Small intestine (tissue), 7 donors: ENCODE measurements around the gene ST7. TPM values are rescaled to one million over a fixed set of nuclear protein-coding genes. Genes with fewer than 3 reads are reported as not detected.

Source experiments
- DNase-seq, 2 donors: peaks; one replicate each; pipeline versions ENCODE4 v3.0.0 to v3.0.0-alpha.2; 2013
- FAIRE-seq: peaks from 2 replicates; lab custom pipeline; 2012; peaks lifted over from hg19 to GRCh38; lab: Jason Lieb, UNC
- H3K27ac ChIP-seq, 3 donors: one replicate each; pipeline ENCODE4 v1.5.1; 2013; ENCODE audit warnings: low read length in 2 of 3, mild to moderate bottlenecking in 2 of 3, control low read depth in 1 of 3, inconsistent platforms in 1 of 3, low read depth in 1 of 3, moderate library complexity in 1 of 3
- H3K27me3 ChIP-seq, 3 donors: one replicate each; pipeline ENCODE4 v1.6.1; 2013; ENCODE audit warnings: low read length in 3 of 3, inconsistent platforms in 1 of 3; ENCODE audit not compliant: control insufficient read depth in 3 of 3, insufficient read depth in 3 of 3
- H3K36me3 ChIP-seq, 3 donors: one replicate each; pipeline ENCODE4 v1.6.1; 2013; ENCODE audit warnings: low read length in 3 of 3, inconsistent platforms in 1 of 3, low read depth in 1 of 3, mild to moderate bottlenecking in 1 of 3, moderate library complexity in 1 of 3; ENCODE audit not compliant: control insufficient read depth in 3 of 3, insufficient read depth in 2 of 3
- H3K4me1 ChIP-seq, 3 donors: one replicate each; pipeline ENCODE4 v1.6.1; 2013; ENCODE audit warnings: low read length in 2 of 3, inconsistent platforms in 1 of 3, low read depth in 1 of 3, mild to moderate bottlenecking in 1 of 3, moderate library complexity in 1 of 3; ENCODE audit not compliant: control insufficient read depth in 3 of 3, insufficient read depth in 2 of 3
- H3K4me3 ChIP-seq, 3 donors: one replicate each; pipeline ENCODE4 v1.5.1; 2013; ENCODE audit warnings: low read length in 3 of 3, control low read depth in 1 of 3, inconsistent platforms in 1 of 3, low read depth in 1 of 3, mild to moderate bottlenecking in 1 of 3, moderate library complexity in 1 of 3
- H3K9me3 ChIP-seq, 2 donors: one replicate each; pipeline ENCODE4 v1.6.1; 2013; ENCODE audit warnings: low read depth in 1 of 2, low read length in 1 of 2; ENCODE audit not compliant: control insufficient read depth in 2 of 2, insufficient read depth in 1 of 2
- WGBS, 3 donors: extraction: QIAGEN DNeasy Blood & Tissue Kit; methylation state at CpG; one replicate each; pipeline ENCODE4 v1.1.7; 2013; 5-methylcytosine and 5-hydroxymethylcytosine counted together
- polyA plus RNA-seq, 4 donors: library from polyadenylated mRNA; stranded (reverse) in 3 of 4; unstranded in 1 of 4; fragments of 200-250 nt in 3 of 4; fragments of 120-200 nt in 1 of 4; gene quantifications; one replicate each; pipeline versions ENCODE4 v1.2.1 to v1.2.3, GENCODE V29; 2013
- donor health status: healthy with polysubstance abuse.
- donor health status: control.
- donor health status: control.
- donor health status: Bipolar disorder and iron deficiency.
- donor health status: healthy.

The ST7 gene
- polyA plus RNA-seq, 4 donors, result 8.3 to 27.7 (median 13.0) TPM

DNA sequence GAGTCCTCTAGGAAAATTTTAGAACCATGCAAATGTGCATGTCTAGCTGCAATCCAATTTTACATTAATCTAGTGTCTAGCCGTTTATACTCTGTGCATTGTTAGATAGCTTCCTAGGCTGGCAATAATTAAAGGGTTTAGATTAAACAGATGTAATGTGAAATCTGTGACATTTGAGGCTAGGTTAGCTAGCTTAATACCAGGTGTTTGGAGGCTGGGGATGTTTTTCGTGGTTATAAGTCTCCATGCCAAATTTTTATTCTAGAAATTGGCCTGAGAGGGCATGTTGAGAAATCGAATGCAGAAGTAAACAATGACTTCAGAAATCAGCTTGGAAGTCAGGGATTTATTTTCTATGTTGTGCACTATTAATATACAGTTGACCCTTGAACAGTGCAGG lies 94.2 kb downstream of the ST7 start:
- peaks cover 0 to 8% (median 0%) of the 10 kb centered on the region in 3 donors for H3K4me1 ChIP-seq
- H3K27me3 ChIP-seq, result no peaks in the 10 kb centered on the region
- H3K4me3 ChIP-seq, result no peak overlapping the region
- no peak overlapping the region for H3K27ac ChIP-seq
- H3K9me3 ChIP-seq, result no peaks in the 10 kb centered on the region
- no peaks in the 10 kb centered on the region for H3K36me3 ChIP-seq
- no peak for FAIRE-seq
- 15 to 34% (median 29%) methylated on average over 3 of the region's 3 CpGs for WGBS, 3 donors
- no peak for DNase-seq

DNA sequence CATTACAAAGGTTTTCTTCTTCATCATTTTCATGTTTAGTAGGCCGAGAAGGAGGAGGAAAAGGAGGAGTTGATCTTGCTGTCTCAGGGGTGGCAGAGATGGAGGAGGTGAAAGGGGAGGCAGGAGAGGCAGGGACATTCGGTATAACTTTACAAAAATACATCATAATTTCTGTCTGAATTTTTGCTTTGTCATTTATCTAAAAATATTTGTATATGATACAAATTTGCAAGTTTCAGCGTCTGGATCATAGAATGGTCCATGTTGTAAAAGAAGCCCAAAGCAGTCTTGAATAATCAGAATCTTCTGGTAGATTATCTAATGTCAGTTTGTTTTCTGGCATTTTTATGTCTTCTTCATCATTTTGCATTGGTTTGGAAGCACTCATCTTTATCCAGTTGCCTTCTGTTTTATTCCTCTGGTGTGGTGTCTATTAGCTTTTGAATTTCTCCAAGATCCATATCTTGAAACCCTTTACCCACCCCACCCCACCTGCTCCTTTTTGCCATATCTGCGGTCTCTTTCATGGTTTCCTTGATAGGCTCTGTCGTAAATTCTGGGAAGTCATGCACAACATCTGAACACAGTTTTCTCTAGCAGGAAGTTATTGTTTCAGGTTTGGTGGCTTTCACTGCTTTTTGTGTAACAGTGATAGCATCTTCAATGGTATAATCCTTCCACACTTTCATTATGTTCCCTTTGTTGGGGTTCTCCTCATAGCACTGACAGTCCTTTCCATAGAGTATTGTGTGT lies 95.0 kb downstream of the ST7 start:
- no peak overlapping the region for H3K27ac ChIP-seq
- H3K4me3 ChIP-seq, result no peak overlapping the region
- H3K36me3 ChIP-seq, result no peaks in the 10 kb centered on the region
- 60 to 71% (median 63%) methylated on average over 5 of the region's 5 CpGs for WGBS, 3 donors
- DNase-seq (no peak), FAIRE-seq (no peak)
- H3K4me1 ChIP-seq, result peaks cover 0 to 8% (median 0%) of the 10 kb centered on the region in 3 donors
- no peaks in the 10 kb centered on the region for H3K9me3 ChIP-seq
- H3K27me3 ChIP-seq, result no peaks in the 10 kb centered on the region

DNA sequence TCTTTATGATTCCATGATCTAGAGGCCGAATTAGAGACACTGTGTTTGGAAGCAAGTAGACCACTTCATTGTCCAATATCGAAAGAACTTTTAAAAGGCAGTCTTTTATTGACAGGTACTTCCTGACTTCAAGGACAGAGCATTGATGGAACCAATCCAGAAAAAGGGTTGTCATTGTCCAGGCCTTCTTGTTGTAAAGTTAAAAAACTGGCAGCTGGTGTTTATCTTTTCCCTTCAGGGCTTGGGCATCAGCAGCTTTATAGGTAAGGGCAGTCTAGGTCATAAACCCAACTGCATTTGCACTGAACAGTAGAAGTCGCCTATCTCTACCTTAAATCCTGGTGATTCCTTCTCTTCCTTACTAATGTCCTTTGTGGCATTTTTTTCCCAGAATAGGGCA lies 95.6 kb downstream of the ST7 start:
- no peaks in the 10 kb centered on the region for H3K27me3 ChIP-seq
- FAIRE-seq (no peak), DNase-seq (no peak)
- WGBS, 3 donors, result 38 to 72% (median 54%) methylated on average over 3 of the region's 3 CpGs
- H3K9me3 ChIP-seq, result no peaks in the 10 kb centered on the region
- H3K4me3 ChIP-seq, result no peak overlapping the region
- no peak overlapping the region for H3K27ac ChIP-seq
- peaks cover 0 to 8% (median 0%) of the 10 kb centered on the region in 3 donors for H3K4me1 ChIP-seq
- H3K36me3 ChIP-seq, result no peaks in the 10 kb centered on the region

DNA sequence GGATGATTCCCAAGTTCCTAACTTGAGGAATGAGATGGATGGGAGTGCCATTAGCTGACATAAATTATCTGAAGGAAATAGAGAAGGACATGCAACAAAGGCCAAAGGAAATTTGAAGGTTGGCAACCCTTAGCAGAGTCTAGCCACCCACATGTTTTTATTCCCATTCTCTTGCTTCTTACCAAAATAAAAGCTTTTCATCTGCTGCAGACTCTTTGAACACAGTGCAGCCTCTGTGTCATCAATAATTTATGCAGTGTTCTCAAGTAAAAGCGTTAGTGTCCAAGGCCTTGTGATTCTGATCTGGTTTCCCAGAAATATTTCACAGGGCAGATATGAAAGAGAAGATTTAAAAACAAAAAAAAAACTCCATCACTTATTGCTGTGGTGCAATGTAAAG lies 98.5 kb downstream of the ST7 start:
- Histone ChIP-seq H3K4me3 (no peak overlapping the region), H3K36me3 (no peaks in the 10 kb centered on the region), H3K9me3 (no peaks in the 10 kb centered on the region), H3K4me1 (peaks cover 0 to 8% (median 0%) of the 10 kb centered on the region in 3 donors), H3K27me3 (no peaks in the 10 kb centered on the region), H3K27ac (no peak overlapping the region)
- no peak for FAIRE-seq
- WGBS, 3 donors, result 66 to 94% (median 81%) methylated on average over 1 of the region's 1 CpG
- DNase-seq, result no peak

DNA sequence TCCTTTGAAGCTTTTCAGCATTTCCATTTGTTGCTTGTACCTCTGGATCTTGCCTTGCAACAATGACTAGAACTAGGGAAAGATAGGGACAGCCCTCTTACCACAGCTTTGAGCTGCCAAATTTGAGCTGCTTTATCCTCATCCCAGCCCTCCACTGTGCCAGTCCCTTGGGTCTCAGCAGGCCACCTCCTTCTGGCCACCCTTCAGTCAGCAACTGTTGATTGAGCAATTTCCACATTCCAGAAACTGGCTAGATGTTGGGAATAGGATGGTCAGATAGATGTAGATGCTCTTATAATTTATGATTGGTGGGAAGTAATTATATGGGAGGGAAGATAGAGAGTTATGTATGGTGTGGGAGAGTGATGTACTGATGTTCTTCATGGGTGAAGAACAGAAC lies 100.1 kb downstream of the ST7 start:
- peaks cover 0 to 4% (median 0%) of the 10 kb centered on the region in 3 donors for H3K4me1 ChIP-seq
- DNase-seq, result no peak
- H3K36me3 ChIP-seq, result no peaks in the 10 kb centered on the region
- no peaks in the 10 kb centered on the region for H3K9me3 ChIP-seq
- no peak overlapping the region for H3K27ac ChIP-seq
- H3K27me3 ChIP-seq, result no peaks in the 10 kb centered on the region
- FAIRE-seq, result no peak
- H3K4me3 ChIP-seq, result no peak overlapping the region

DNA sequence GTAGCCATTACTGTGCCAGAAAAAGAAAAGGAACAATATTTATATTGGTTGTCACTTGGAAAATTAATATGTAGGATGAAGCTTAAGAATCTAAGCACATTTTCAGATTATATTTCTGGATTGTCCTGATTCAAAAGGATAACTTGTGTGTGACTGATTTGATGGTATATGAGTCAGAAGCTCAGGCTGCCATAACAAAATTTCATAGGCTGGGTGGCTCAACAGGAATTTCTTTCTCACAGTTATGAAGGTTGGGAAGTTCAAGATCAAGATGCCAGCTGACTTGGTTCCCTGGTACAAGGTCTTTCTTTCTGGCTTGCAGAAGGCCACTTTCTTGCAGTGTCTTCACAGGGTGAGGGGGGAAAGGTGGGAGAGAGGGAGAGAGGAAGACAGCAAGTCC lies 108.5 kb downstream of the ST7 start:
- H3K4me3 ChIP-seq, result no peak overlapping the region
- no peak for DNase-seq
- no peak overlapping the region for H3K27ac ChIP-seq
- FAIRE-seq, result no peak
- no peaks in the 10 kb centered on the region for H3K36me3 ChIP-seq
- H3K4me1 ChIP-seq, result no peaks in the 10 kb centered on the region
- H3K27me3 ChIP-seq, result no peaks in the 10 kb centered on the region
- no peaks in the 10 kb centered on the region for H3K9me3 ChIP-seq

DNA sequence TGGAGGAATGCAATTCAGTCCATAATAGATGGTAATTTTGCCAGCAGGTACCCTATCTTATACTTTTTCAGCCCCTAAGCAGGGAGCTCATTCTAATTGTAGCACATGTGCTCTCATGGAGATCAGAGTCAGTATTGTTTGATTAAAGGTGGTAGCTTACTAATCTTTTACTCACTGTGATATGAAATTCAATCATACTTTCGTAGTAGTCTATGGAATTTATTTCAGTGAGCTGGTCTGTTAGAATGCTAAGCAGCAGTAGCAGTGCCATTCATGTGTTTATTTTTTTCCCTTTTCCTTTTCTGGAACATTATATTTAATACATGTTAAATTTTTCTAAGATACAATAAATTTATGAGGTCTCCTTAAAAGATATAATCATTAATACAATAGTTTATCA lies 109.0 kb downstream of the ST7 start:
- Histone ChIP-seq H3K27me3 (no peaks in the 10 kb centered on the region), H3K36me3 (no peaks in the 10 kb centered on the region), H3K4me3 (no peak overlapping the region), H3K4me1 (no peaks in the 10 kb centered on the region), H3K27ac (no peak overlapping the region), H3K9me3 (no peaks in the 10 kb centered on the region)
- FAIRE-seq (no peak), DNase-seq (no peak)
- 88 to 95% (median 94%) methylated on average over 1 of the region's 1 CpG for WGBS, 3 donors

DNA sequence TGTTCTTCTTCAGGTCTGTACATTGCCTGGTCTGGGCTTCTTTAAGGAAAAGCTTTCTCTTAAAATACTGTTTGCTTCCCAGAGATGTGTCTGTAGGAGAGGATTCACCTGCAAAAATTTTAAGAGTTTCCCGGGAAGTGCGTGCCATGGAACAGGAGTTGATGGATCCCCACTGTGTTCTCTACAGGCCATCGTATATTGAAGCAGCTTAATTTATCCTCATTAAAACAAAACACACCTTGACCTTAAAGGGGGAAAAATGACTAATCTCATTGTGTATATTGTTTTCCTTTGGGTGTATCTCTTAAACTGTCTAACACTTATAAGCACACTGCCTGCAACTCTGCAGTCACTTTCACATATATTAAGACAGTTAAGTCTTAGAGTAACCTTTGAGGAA lies 111.4 kb downstream of the ST7 start:
- 96 to 98% (median 97%) methylated on average over 3 of the region's 3 CpGs for WGBS, 3 donors
- Histone ChIP-seq H3K4me1 (peaks cover 0 to 3% (median 0%) of the 10 kb centered on the region in 3 donors), H3K9me3 (no peaks in the 10 kb centered on the region), H3K27ac (no peak overlapping the region), H3K36me3 (no peaks in the 10 kb centered on the region), H3K27me3 (no peaks in the 10 kb centered on the region), H3K4me3 (no peak overlapping the region)
- DNase-seq (no peak), FAIRE-seq (no peak)
